H9 (cell line): ENCODE results near the gene MICU2. TPM values are rescaled to one million over a fixed set of nuclear protein-coding genes. Genes with fewer than 3 reads are reported as not detected.

Source experiments
- DNase-seq: peaks from one replicate; pipeline ENCODE4 v3.0.0-alpha.2; 2017
- H2AFZ ChIP-seq: one replicate; pipeline ENCODE4 v1.6.1; 2013; ENCODE audit warnings: mild to moderate bottlenecking, low read length, control low read depth, moderate library complexity
- H2AK5ac ChIP-seq: 2 replicates; pipeline ENCODE4 v1.6.1; 2013; ENCODE audit warnings: low read length, control low read depth, mixed read lengths; ENCODE audit not compliant: insufficient read length
- H2BK120ac ChIP-seq: one replicate; pipeline ENCODE4 v1.6.1; 2013; ENCODE audit warnings: low read depth, mild to moderate bottlenecking, low read length, control low read depth, inconsistent platforms; ENCODE audit not compliant: poor library complexity, severe bottlenecking
- H2BK12ac ChIP-seq: 2 replicates; pipeline ENCODE4 v1.6.1; 2013; ENCODE audit warnings: low read length, control low read depth, mixed read lengths, low read depth; ENCODE audit not compliant: insufficient read length
- H2BK15ac ChIP-seq: 2 replicates; pipeline ENCODE4 v1.6.1; 2013; ENCODE audit warnings: low read depth, low read length, control low read depth
- H2BK20ac ChIP-seq: one replicate; pipeline ENCODE4 v1.6.1; 2013; ENCODE audit warnings: low read depth, mild to moderate bottlenecking, low read length, control low read depth, inconsistent platforms; ENCODE audit not compliant: poor library complexity, severe bottlenecking
- H2BK5ac ChIP-seq: 2 replicates; pipeline ENCODE4 v1.6.1; 2013; ENCODE audit warnings: low read length, control low read depth, mixed read lengths; ENCODE audit not compliant: insufficient read length
- H3K14ac ChIP-seq: 2 replicates; pipeline ENCODE4 v1.6.1; 2013; ENCODE audit warnings: low read length, control low read depth; ENCODE audit not compliant: insufficient read depth
- H3K18ac ChIP-seq: 2 replicates; pipeline ENCODE4 v1.6.1; 2013; ENCODE audit warnings: low read depth, mild to moderate bottlenecking, mixed read lengths, low read length, control low read depth; ENCODE audit not compliant: insufficient read length
- H3K23ac ChIP-seq: 2 replicates; pipeline ENCODE4 v1.6.1; 2013; ENCODE audit warnings: low read length, control low read depth, mixed read lengths, low read depth; ENCODE audit not compliant: insufficient read length
- H3K23me2 ChIP-seq: 2 replicates; pipeline ENCODE4 v1.6.1; 2013; ENCODE audit warnings: low read depth, mild to moderate bottlenecking, mixed read lengths, low read length, control low read depth; ENCODE audit not compliant: insufficient read length, poor library complexity, severe bottlenecking
- H3K27ac ChIP-seq: 2 replicates; pipeline ENCODE4 v1.5.1; 2013; ENCODE audit warnings: low read length, control low read depth, mixed read lengths, low read depth; ENCODE audit not compliant: insufficient read length
- H3K27me3 ChIP-seq: 2 replicates; pipeline ENCODE4 v1.6.1; 2013; ENCODE audit warnings: low read length, control low read depth, inconsistent platforms; ENCODE audit not compliant: insufficient read depth
- H3K4ac ChIP-seq: 2 replicates; pipeline ENCODE4 v1.6.1; 2013; ENCODE audit warnings: low read depth, mild to moderate bottlenecking, control low read depth, inconsistent platforms, low read length, moderate library complexity
- H3K4me1 ChIP-seq: 2 replicates; pipeline ENCODE4 v1.6.1; 2013; ENCODE audit warnings: low read length, control low read depth, inconsistent platforms; ENCODE audit not compliant: insufficient read depth
- H3K4me2 ChIP-seq: 2 replicates; pipeline ENCODE4 v1.6.1; 2013; ENCODE audit warnings: low read length, control low read depth, mixed read lengths; ENCODE audit not compliant: insufficient read length, insufficient read depth
- H3K56ac ChIP-seq: 2 replicates; pipeline ENCODE4 v1.6.1; 2013; ENCODE audit warnings: low read depth, mild to moderate bottlenecking, mixed read lengths, low read length, control low read depth; ENCODE audit not compliant: insufficient read length
- H3K79me1 ChIP-seq: 2 replicates; pipeline ENCODE4 v1.6.1; 2013; ENCODE audit warnings: low read depth, mild to moderate bottlenecking, moderate library complexity, low read length, control low read depth, inconsistent platforms; ENCODE audit not compliant: insufficient read depth, poor library complexity, severe bottlenecking
- H3K79me2 ChIP-seq: 2 replicates; pipeline ENCODE4 v1.6.1; 2013; ENCODE audit warnings: low read length, control low read depth, inconsistent platforms; ENCODE audit not compliant: insufficient read depth
- H3K9ac ChIP-seq: 2 replicates; pipeline ENCODE4 v1.6.1; 2013; ENCODE audit warnings: low read length, control low read depth, mixed read lengths; ENCODE audit not compliant: insufficient read length; ENCODE audit errors: extremely low read depth
- H3K9me3 ChIP-seq: one replicate; pipeline ENCODE4 v1.6.1; 2013; ENCODE audit warnings: low read depth, low read length, inconsistent platforms; ENCODE audit not compliant: control insufficient read depth
- H3T11ph ChIP-seq: one replicate; pipeline ENCODE4 v1.6.1; 2013; ENCODE audit warnings: mild to moderate bottlenecking, low read length, control low read depth, inconsistent platforms
- H4K20me1 ChIP-seq: one replicate; pipeline ENCODE4 v1.6.1; 2013; ENCODE audit not compliant: control insufficient read depth, insufficient read length, insufficient read depth
- H4K5ac ChIP-seq: 2 replicates; pipeline ENCODE4 v1.6.1; 2013; ENCODE audit warnings: low read depth, mild to moderate bottlenecking, mixed read lengths, low read length, control low read depth; ENCODE audit not compliant: insufficient read length
- H4K8ac ChIP-seq: replicated peaks from 2 replicates; pipeline ENCODE4 v1.6.1; 2013; ENCODE audit warnings: low read length, control low read depth, mixed read lengths, low read depth; ENCODE audit not compliant: insufficient read length
- H4K91ac ChIP-seq: 2 replicates; pipeline ENCODE4 v1.6.1; 2013; ENCODE audit warnings: low read depth, mild to moderate bottlenecking, moderate library complexity, mixed read lengths, low read length, control low read depth; ENCODE audit not compliant: insufficient read length
- H3K27ac Mint-ChIP-seq, 3 experiments: 2 replicates in 2 of 3; 3 replicates in 1 of 3; pipeline ENCODE4 v1.8.0; 2020 to 2021; ENCODE audit warnings: mixed read lengths in 3 of 3, mild to moderate bottlenecking in 1 of 3, moderate library complexity in 1 of 3
- H3K27me3 Mint-ChIP-seq: 2 replicates; pipeline ENCODE4 v1.8.0; 2021; ENCODE audit warnings: low read depth, mild to moderate bottlenecking, moderate library complexity, mixed read lengths
- H3K36me3 Mint-ChIP-seq, 3 experiments: 2 replicates in 2 of 3; 3 replicates in 1 of 3; pipeline ENCODE4 v1.8.0; 2020 to 2021; ENCODE audit warnings: low read depth in 3 of 3, mixed read lengths in 3 of 3; ENCODE audit not compliant: insufficient read depth in 1 of 3
- H3K4me1 Mint-ChIP-seq, 2 experiments: 2 replicates each; pipeline ENCODE4 v1.8.0; 2020; ENCODE audit warnings: mixed read lengths in 2 of 2
- H3K4me3 Mint-ChIP-seq, 2 experiments: 2 replicates in 1 of 2; 3 replicates in 1 of 2; pipeline ENCODE4 v1.8.0; 2020 to 2021; ENCODE audit warnings: mild to moderate bottlenecking in 2 of 2, mixed read lengths in 2 of 2, moderate library complexity in 1 of 2
- H3K9me3 Mint-ChIP-seq, 2 experiments: 2 replicates in 1 of 2; 3 replicates in 1 of 2; pipeline ENCODE4 v1.8.0; 2020; ENCODE audit warnings: mild to moderate bottlenecking in 2 of 2, mixed read lengths in 2 of 2, moderate library complexity in 1 of 2
- CTCF ChIP-seq: fragments of 200-600 bp; sonication (generic); conservative IDR thresholded peaks from 3 replicates; pipeline ENCODE4 v1.8.0; 2021; ENCODE audit warnings: antibody characterized with exemption, mild to moderate bottlenecking
- WGBS: extraction: QIAGEN DNeasy Blood & Tissue Kit; methylation state at CpG from one replicate; pipeline ENCODE4 v1.1.7; 2013; ENCODE audit warnings: missing lambda C conversion rate, low lambda C conversion rate, mixed read lengths; ENCODE audit not compliant: insufficient read length; ENCODE audit errors: extremely low coverage; 5-methylcytosine and 5-hydroxymethylcytosine counted together
- total RNA-seq: library from RNA; stranded (reverse); gene quantifications from 2 replicates; pipeline ENCODE4 v1.2.1, GENCODE V29; 2021

MICU2 gene
- total RNA-seq, 1 experiment from 2014 or later, result 38.4 TPM

DNA sequence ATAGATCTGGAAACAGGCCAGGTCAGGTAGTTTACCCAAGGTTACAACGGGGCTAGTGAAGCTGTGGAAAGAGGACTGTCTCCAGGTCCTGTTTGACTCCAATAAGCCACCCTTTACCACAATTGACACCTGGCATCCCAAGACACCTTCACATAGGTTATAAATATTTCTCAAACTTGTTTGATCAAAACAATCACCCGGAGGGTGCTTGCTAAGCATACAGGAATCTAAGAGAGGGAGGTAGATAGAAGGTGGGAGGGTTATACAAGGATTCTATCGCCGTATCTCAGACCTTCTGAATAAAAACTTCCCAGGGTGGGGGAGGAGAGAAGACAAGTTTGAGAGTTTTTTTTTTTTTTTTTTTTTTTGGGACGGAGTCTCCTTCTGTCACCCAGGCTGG, 55.4 kb downstream of the MICU2 start:
- Histone ChIP-seq H3T11ph (no peak overlapping the region), H2BK15ac (no peak overlapping the region), H2AFZ (no peak overlapping the region), H4K20me1 (no peaks in the 10 kb centered on the region), H2BK120ac (no peak overlapping the region), H3K56ac (no peak overlapping the region), H3K23me2 (no peaks in the 10 kb centered on the region), H3K4ac (no peak overlapping the region), H3K79me1 (no peaks in the 10 kb centered on the region), H2BK12ac (no peak overlapping the region), H3K9me3 (no peaks in the 10 kb centered on the region), H3K4me1 (no peaks in the 10 kb centered on the region), H2BK5ac (no peak overlapping the region), H4K91ac (no peak overlapping the region), H3K23ac (no peak overlapping the region), H2AK5ac (no peak overlapping the region), H3K18ac (no peak overlapping the region), H3K27ac (no peak overlapping the region), H2BK20ac (no peak overlapping the region), H3K4me2 (no peak overlapping the region), H3K79me2 (no peaks in the 10 kb centered on the region), H4K8ac (no peak overlapping the region), H4K5ac (no peak overlapping the region), H3K27me3 (no peaks in the 10 kb centered on the region), H3K14ac (no peak overlapping the region), H3K9ac (no peak overlapping the region)
- WGBS, result no CpG with 5 or more reads among the region's 5 CpGs
- no peak overlapping the region for H3K27ac Mint-ChIP-seq
- H3K9me3 Mint-ChIP-seq, result peaks cover 3 to 7% of the 10 kb centered on the region in 2 experiments; a peak in 2 of 5 replicates
- no peak for TF ChIP-seq CTCF
- H3K27me3 Mint-ChIP-seq, result no peaks in the 10 kb centered on the region
- peaks cover 9 to 16% (median 16%) of the 10 kb centered on the region in 3 experiments for H3K36me3 Mint-ChIP-seq
- peaks cover 6 to 7% of the 10 kb centered on the region in 2 experiments for H3K4me1 Mint-ChIP-seq
- no peak for DNase-seq
- no peak overlapping the region for H3K4me3 Mint-ChIP-seq
